Islet precursor cell (in vitro differentiated cells): ENCODE data around the gene CERS5.

Experiments used
- DNase-seq: peaks from one replicate; pipeline ENCODE4 v3.0.0-alpha.2; 2018

CERS5 gene

GRCh38 chr12:50167049-50167828 is at the start of gene CERS5:
CERS5 (minus strand) TSS chr12:50167369; CDS start chr12:50167297, 72 bp downstream.
- DNase-seq: peak; percentile 100

GRCh38 chr12:50215033-50215432 is 47.9 kb upstream of the CERS5 start:
- no peak for DNase-seq

- DNase-seq: no peak
Observed at GRCh38 chr12:50214018-50214417, 46.8 kb upstream of the CERS5 start.

GRCh38 chr12:50213439-50213838 is 46.3 kb upstream of the CERS5 start:
- DNase-seq: no peak

- no peak for DNase-seq
Observed at GRCh38 chr12:50212071-50212467, 44.9 kb upstream of the CERS5 start.

GRCh38 chr12:50211392-50212070 is 44.4 kb upstream of the CERS5 start:
- no peak for DNase-seq

GRCh38 chr12:50207424-50207823 is 40.3 kb upstream of the CERS5 start:
- peak; percentile 29 for DNase-seq

- no peak for DNase-seq
Observed at GRCh38 chr12:50205648-50206047, 38.5 kb upstream of the CERS5 start.

GRCh38 chr12:50203691-50204090 is 36.5 kb upstream of the CERS5 start:
- no peak for DNase-seq

- peak; percentile 99 for DNase-seq
Observed at GRCh38 chr12:50201987-50202521, 34.9 kb upstream of the CERS5 start.

- DNase-seq: peak; percentile 69
Observed at GRCh38 chr12:50200552-50201273, 33.5 kb upstream of the CERS5 start.

GRCh38 chr12:50198829-50199228 is 31.7 kb upstream of the CERS5 start:
- DNase-seq: no peak

GRCh38 chr12:50197297-50197727 is 30.1 kb upstream of the CERS5 start:
- no peak for DNase-seq

- peak; percentile 14 for DNase-seq
Observed at GRCh38 chr12:50196537-50196936, 29.4 kb upstream of the CERS5 start.

- peak; percentile 50 for DNase-seq
Observed at GRCh38 chr12:50195832-50196231, 28.7 kb upstream of the CERS5 start.

- DNase-seq: no peak
Observed at GRCh38 chr12:50192908-50193307, 25.7 kb upstream of the CERS5 start.

- DNase-seq: no peak
Observed at GRCh38 chr12:50192236-50192635, 25.1 kb upstream of the CERS5 start.

- DNase-seq: no peak
Observed at GRCh38 chr12:50190859-50191258, 23.7 kb upstream of the CERS5 start.

GRCh38 chr12:50188875-50189575 is 21.9 kb upstream of the CERS5 start:
- DNase-seq: no peak

GRCh38 chr12:50188241-50188781 is 21.1 kb upstream of the CERS5 start:
- peak; percentile 50 for DNase-seq

- DNase-seq: peak; percentile 52
Observed at GRCh38 chr12:50187084-50187900, 20.1 kb upstream of the CERS5 start.
